ENCODE data around the gene ACP7. TPM values are rescaled to one million over a fixed set of nuclear protein-coding genes. Genes with fewer than 3 reads are reported as not detected.

The ACP7 gene
- total and polyA plus RNA-seq, 2 experiments from 2014 or later: 0.30 TPM; not detected in 1

DNA sequence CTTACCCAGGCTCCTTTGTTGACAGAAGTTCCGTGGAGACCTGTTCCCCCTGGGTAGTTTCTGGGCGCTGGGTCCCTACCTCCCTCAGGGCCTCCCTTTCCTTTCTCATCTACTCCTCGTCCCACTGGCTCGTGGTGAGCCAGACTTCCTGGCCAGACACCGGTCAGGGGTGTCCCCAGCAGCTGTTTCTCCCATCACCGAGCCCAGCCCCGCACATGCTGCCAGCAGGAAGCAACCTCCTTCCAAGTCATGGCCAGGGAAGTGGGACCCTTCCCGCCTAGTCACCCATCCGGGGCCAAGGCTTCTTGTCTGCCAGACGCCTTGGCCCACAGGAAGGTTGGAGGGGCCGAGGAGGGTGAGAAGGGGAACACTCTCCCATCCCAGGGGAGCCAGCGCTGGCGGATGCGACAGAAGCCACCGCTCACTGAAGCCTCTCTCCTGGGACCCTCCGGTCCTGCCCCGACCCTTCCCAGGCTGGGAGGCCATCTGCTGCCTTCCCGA is 47.1 kb downstream of the ACP7 start:
- H4K20me1 ChIP-seq (ENCODE audit: insufficient read depth): no peaks in the 10 kb centered on the region
- TF ChIP-seq EZH2 (IDR thresholded peaks at IDR 0.05; ENCODE audit: insufficient read depth, poor library complexity, severe bottlenecking) (no peak), EZH2phosphoT487 (IDR thresholded peaks at IDR 0.05; ENCODE audit: insufficient read depth, low read depth) (no peak)
- H3K9me2 ChIP-seq (ENCODE audit: insufficient read depth): no peaks in the 10 kb centered on the region
- DNase-seq: no peak
- no peak overlapping the region for H3K4me3 ChIP-seq
- H3F3A ChIP-seq (ENCODE audit: insufficient read depth): no peaks in the 10 kb centered on the region
- no peak overlapping the region for H3K27ac ChIP-seq
- no peaks in the 10 kb centered on the region for H3K27me3 ChIP-seq (replicated peaks; ENCODE audit: insufficient read depth)
- no peak overlapping the region for H3K9ac ChIP-seq
- H3K36me3 ChIP-seq (ENCODE audit: low read depth): no peaks in the 10 kb centered on the region
- H2AFZ ChIP-seq: no peak overlapping the region
- H3K4me1 ChIP-seq (ENCODE audit: insufficient read depth): peaks cover 6% of the 10 kb centered on the region
- H3K9me3 ChIP-seq (ENCODE audit: low read depth): no peaks in the 10 kb centered on the region
- in situ Hi-C loops (cut with MboI): no loop called here
- H3K4me2 ChIP-seq (ENCODE audit: unreplicated experiment): no peak overlapping the region
- whole genome bisulfite sequencing, 2 experiments (ENCODE audit: low coverage in 1 of 2, low lambda C conversion rate in 2 of 2, missing lambda C conversion rate in 2 of 2): 60 to 65% methylated on average over 15 to 18 of the region's 18 CpGs
- H3K79me2 ChIP-seq (ENCODE audit: insufficient read depth): peaks cover 98% of the 10 kb centered on the region

DNA sequence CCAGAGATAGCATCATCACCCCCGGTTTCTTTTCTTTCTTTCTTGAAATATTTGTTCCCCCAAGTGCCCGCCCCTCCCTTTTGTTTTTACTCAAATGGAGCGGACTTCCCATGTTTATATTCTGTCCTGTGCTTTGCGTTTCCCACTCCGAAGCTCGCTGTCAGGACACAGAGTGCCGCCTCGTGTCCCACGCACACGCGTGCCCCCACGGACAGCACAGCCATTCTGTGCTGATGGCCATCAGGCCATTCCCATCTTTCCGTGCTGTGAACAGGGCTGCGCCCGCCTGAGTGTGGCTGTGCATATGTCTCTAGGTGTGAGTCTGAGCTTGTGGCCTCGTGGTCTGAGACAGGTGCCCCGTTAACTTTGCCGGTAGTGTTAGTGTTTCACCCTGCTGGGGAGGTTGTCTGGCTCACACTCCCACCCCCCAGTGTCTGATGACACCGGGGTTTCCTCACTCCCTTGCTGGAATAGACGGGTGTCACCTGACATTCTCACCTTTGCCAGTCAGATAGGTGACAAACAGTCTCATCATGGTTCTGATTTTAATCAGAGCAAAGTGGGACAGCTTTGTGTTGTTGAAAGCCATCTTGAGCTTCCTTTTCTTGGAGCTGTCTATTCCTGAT is 48.3 kb downstream of the ACP7 start:
- no peak overlapping the region for H2AFZ ChIP-seq
- no peak for TF ChIP-seq EZH2 (IDR thresholded peaks at IDR 0.05; ENCODE audit: insufficient read depth, poor library complexity, severe bottlenecking)
- no peak for TF ChIP-seq EZH2phosphoT487 (IDR thresholded peaks at IDR 0.05; ENCODE audit: insufficient read depth, low read depth)
- no peaks in the 10 kb centered on the region for H3K36me3 ChIP-seq (ENCODE audit: low read depth)
- no peak overlapping the region for H3K9ac ChIP-seq
- H3K27me3 ChIP-seq (replicated peaks; ENCODE audit: insufficient read depth): no peaks in the 10 kb centered on the region
- in situ Hi-C loops (cut with MboI): no loop called here
- 89 to 90% methylated on average over 20 of the region's 20 CpGs for WGBS, 2 experiments (ENCODE audit: low coverage in 1 of 2, low lambda C conversion rate in 2 of 2, missing lambda C conversion rate in 2 of 2)
- H3F3A ChIP-seq (ENCODE audit: insufficient read depth): no peaks in the 10 kb centered on the region
- H4K20me1 ChIP-seq (ENCODE audit: insufficient read depth): no peaks in the 10 kb centered on the region
- peaks cover 98% of the 10 kb centered on the region for H3K79me2 ChIP-seq (ENCODE audit: insufficient read depth)
- no peak overlapping the region for H3K4me3 ChIP-seq
- H3K9me3 ChIP-seq (ENCODE audit: low read depth): no peaks in the 10 kb centered on the region
- H3K27ac ChIP-seq: no peak overlapping the region
- H3K4me1 ChIP-seq (ENCODE audit: insufficient read depth): peaks cover 6% of the 10 kb centered on the region
- H3K4me2 ChIP-seq (ENCODE audit: unreplicated experiment): no peak overlapping the region
- H3K9me2 ChIP-seq (ENCODE audit: insufficient read depth): no peaks in the 10 kb centered on the region
- no peak for DNase-seq

DNA sequence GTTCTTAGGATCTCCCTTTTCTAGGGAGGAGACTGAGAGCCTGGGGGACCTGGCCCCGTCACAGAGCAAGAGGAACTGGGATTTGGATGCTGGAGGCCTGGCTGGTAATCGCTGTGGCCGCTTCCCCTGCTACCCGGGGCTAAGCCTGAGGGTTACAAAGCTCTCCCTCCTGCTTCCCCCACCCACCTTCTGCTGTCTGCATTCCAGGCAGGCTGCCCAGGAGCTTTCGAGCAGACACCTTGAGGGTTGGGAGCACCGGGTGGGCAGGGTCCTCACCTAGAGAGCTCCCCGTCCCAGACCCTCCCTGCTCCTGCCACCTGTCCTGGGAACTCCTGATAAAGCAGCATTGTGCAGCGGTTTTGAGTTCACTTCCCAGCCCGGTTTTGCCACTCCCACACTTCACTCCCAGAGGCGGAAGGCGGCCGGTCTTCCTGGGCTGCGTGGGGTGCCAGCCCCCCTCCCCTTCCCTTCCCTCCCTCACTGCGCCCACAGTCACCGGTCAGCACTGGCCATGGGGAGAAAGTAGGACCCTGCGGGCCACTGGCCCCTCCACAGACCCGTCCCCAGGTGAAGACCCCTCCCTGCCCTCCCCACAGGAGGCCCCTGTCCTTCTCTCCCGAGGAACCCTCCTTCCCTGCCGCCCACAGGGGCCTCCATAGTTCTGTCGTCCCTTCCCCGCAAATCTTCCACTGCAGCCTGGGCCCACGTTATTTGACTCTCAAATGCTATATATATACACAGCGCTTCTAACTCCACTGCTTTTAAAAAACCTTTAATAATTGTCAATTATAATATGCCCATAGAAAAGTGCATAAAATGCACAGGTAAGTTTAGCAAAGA is 49.5 kb downstream of the ACP7 start:
- whole genome bisulfite sequencing, 2 experiments (ENCODE audit: low coverage in 1 of 2, low lambda C conversion rate in 2 of 2, missing lambda C conversion rate in 2 of 2): 74 to 75% methylated on average over 20 to 23 of the region's 23 CpGs
- in situ Hi-C loops (cut with MboI): no loop called here
- Histone ChIP-seq H3K36me3 (ENCODE audit: low read depth) (no peaks in the 10 kb centered on the region), H3K79me2 (ENCODE audit: insufficient read depth) (peaks cover 95% of the 10 kb centered on the region), H3K9me2 (ENCODE audit: insufficient read depth) (no peaks in the 10 kb centered on the region), H4K20me1 (ENCODE audit: insufficient read depth) (no peaks in the 10 kb centered on the region), H3F3A (ENCODE audit: insufficient read depth) (no peaks in the 10 kb centered on the region), H3K27ac (no peak overlapping the region), H2AFZ (no peak overlapping the region), H3K27me3 (replicated peaks; ENCODE audit: insufficient read depth) (no peaks in the 10 kb centered on the region), H3K4me1 (ENCODE audit: insufficient read depth) (no peaks in the 10 kb centered on the region), H3K4me3 (no peak overlapping the region), H3K9ac (no peak overlapping the region), H3K4me2 (ENCODE audit: unreplicated experiment) (no peak overlapping the region), H3K9me3 (ENCODE audit: low read depth) (no peaks in the 10 kb centered on the region)
- TF ChIP-seq EZH2phosphoT487 (IDR thresholded peaks at IDR 0.05; ENCODE audit: insufficient read depth, low read depth): no peak
- TF ChIP-seq EZH2 (IDR thresholded peaks at IDR 0.05; ENCODE audit: insufficient read depth, poor library complexity, severe bottlenecking): no peak
- DNase-seq: no peak

- peaks cover 98% of the 10 kb centered on the region for H3K79me2 ChIP-seq (ENCODE audit: insufficient read depth)
- WGBS, 2 experiments (ENCODE audit: low coverage in 1 of 2, low lambda C conversion rate in 2 of 2, missing lambda C conversion rate in 2 of 2): 83 to 86% methylated on average over 4 to 13 of the region's 13 CpGs
- no peak overlapping the region for H3K27ac ChIP-seq
- no peaks in the 10 kb centered on the region for H3K9me2 ChIP-seq (ENCODE audit: insufficient read depth)
- no peaks in the 10 kb centered on the region for H3K9me3 ChIP-seq (ENCODE audit: low read depth)
- no peak overlapping the region for H3K4me3 ChIP-seq
- no peak overlapping the region for H3K9ac ChIP-seq
- H3K36me3 ChIP-seq (ENCODE audit: low read depth): no peaks in the 10 kb centered on the region
- in situ Hi-C loops (cut with MboI): no loop called here
- TF ChIP-seq EZH2phosphoT487 (IDR thresholded peaks at IDR 0.05; ENCODE audit: insufficient read depth, low read depth) (no peak), EZH2 (IDR thresholded peaks at IDR 0.05; ENCODE audit: insufficient read depth, poor library complexity, severe bottlenecking) (no peak)
- no peaks in the 10 kb centered on the region for H3K4me1 ChIP-seq (ENCODE audit: insufficient read depth)
- H3K4me2 ChIP-seq (ENCODE audit: unreplicated experiment): no peak overlapping the region
- no peak for DNase-seq
- H4K20me1 ChIP-seq (ENCODE audit: insufficient read depth): no peaks in the 10 kb centered on the region; the same call in 1 of the 2 replicates
- no peaks in the 10 kb centered on the region for H3F3A ChIP-seq (ENCODE audit: insufficient read depth)
- no peaks in the 10 kb centered on the region for H3K27me3 ChIP-seq (replicated peaks; ENCODE audit: insufficient read depth)
- no peak overlapping the region for H2AFZ ChIP-seq
These were observed 51.5 kb downstream of the ACP7 start for GRCh38 chr19:39135701-39136100.

Measured in GM23248 (cell line).